K562 (cell line): ENCODE measurements around the gene CTNNBL1. TPM values are rescaled to one million over a fixed set of nuclear protein-coding genes. Genes with fewer than 3 reads are reported as not detected.

Source experiments
- DACH1 ChIP-seq: fragments of 450-650 bp; IDR thresholded peaks from 2 replicates; pipeline ENCODE4 v1.6.1; 2018; ENCODE audit not compliant: partially characterized antibody
- IRF2 ChIP-seq: sonication (generic); formaldehyde crosslinking; IDR thresholded peaks from 2 replicates; pipeline ENCODE4 v1.8.1; 2022; ENCODE audit warnings: mild to moderate bottlenecking, missing genetic modification reagents
- LCOR ChIP-seq: sonication (generic); formaldehyde crosslinking; IDR thresholded peaks from 2 replicates; pipeline ENCODE4 v1.8.0; 2022; ENCODE audit warnings: mild to moderate bottlenecking, missing genetic modification reagents
- NFIC ChIP-seq: fragments of 450-650 bp; IDR thresholded peaks from 2 replicates; pipeline ENCODE4 v1.6.1; 2017; ENCODE audit warnings: mild to moderate bottlenecking, inconsistent platforms
- RCOR1 ChIP-seq, 2 experiments: IDR thresholded peaks; 2 replicates each; pipeline ENCODE4 v1.6.1; 2012; ENCODE audit warnings: low read depth in 2 of 2, low read length in 2 of 2, borderline replicate concordance in 1 of 2, improper control_type of control experiment in 1 of 2
- RNF2 ChIP-seq: sonication (generic); IDR thresholded peaks from 2 replicates; pipeline ENCODE4 v1.6.1; 2016
- SAP30 ChIP-seq: fragments of 200-600 bp; sonication (generic); IDR thresholded peaks from 2 replicates; pipeline ENCODE4 v1.6.1; 2012; ENCODE audit warnings: borderline replicate concordance, low read depth, mild to moderate bottlenecking, moderate library complexity, low read length, control low read depth, inconsistent platforms; ENCODE audit not compliant: insufficient read depth, poor library complexity, severe bottlenecking
- SRSF1 ChIP-seq: fragments of 200-400 bp; formaldehyde crosslinking; IDR thresholded peaks from 2 replicates; pipeline ENCODE4 v1.6.1; 2017; ENCODE audit warnings: mild to moderate bottlenecking, low read depth, low read length, moderate library complexity
- TFAP4 ChIP-seq: sonication (generic); formaldehyde crosslinking; IDR thresholded peaks from 2 replicates; pipeline ENCODE4 v1.8.0; 2022; ENCODE audit warnings: missing genetic modification reagents, mild to moderate bottlenecking, moderate library complexity, borderline replicate concordance
- ZEB2 ChIP-seq: fragments of 450-650 bp; IDR thresholded peaks from 2 replicates; pipeline ENCODE4 v1.6.1; 2016
- ZNF124 ChIP-seq: sonication (generic); formaldehyde crosslinking; IDR thresholded peaks from 2 replicates; pipeline ENCODE4 v1.8.1; 2022; ENCODE audit warnings: missing genetic modification reagents
- ZNF324 ChIP-seq: fragments of 250-450 bp; sonication (Bioruptor Pico); IDR thresholded peaks from 2 replicates; pipeline ENCODE4 v1.4.0; 2020; ENCODE audit warnings: mild to moderate bottlenecking
- ZNF445 ChIP-seq: fragments of 250-450 bp; sonication (Bioruptor Pico); IDR thresholded peaks from 2 replicates; pipeline ENCODE4 v1.4.0; 2020; ENCODE audit warnings: low read depth, mild to moderate bottlenecking, moderate library complexity
- polyA plus RNA-seq, 8 experiments: library from polyadenylated mRNA; depleted of rRNA in 4 of 8; stranded (reverse) in 5 of 8; unstranded in 3 of 8; fragments of >200 nt; fragmentation: Nextera tagmentation in 2 of 8; fragmentation: Illumina TruSeq in 1 of 8; extraction: Ambion mirVana in 2 of 8; extraction: Trizol in 1 of 8; gene quantifications; 2 replicates each; pipeline versions ENCODE4 v1.2.1 to v1.2.3, GENCODE V29; 2011 to 2014; ENCODE audit warnings: inconsistent platforms in 1 of 8, missing spikeins in 1 of 8
- total RNA-seq, 7 experiments: library from RNA; depleted of rRNA in 6 of 7; stranded (reverse); fragments of >200 nt in 6 of 7; fragmentation: Illumina TruSeq in 2 of 7; extraction: Trizol in 2 of 7; gene quantifications; 2 replicates each; pipeline versions ENCODE4 v1.2.1 to v1.2.3, GENCODE V29; 2011 to 2021; ENCODE audit warnings: low replicate concordance in 1 of 7
- TF ChIP-seq, protein P1 (sequence below): fragments of 250-450 bp; sonication (Bioruptor Pico); IDR thresholded peaks from 2 replicates; pipeline ENCODE4 v1.5.1; 2021; ENCODE audit warnings: mild to moderate bottlenecking
- TF ChIP-seq, protein P2 (sequence below): fragments of 250-450 bp; sonication (Bioruptor Pico); IDR thresholded peaks from 2 replicates; pipeline ENCODE4 v1.4.0; 2020; ENCODE audit warnings: mild to moderate bottlenecking, moderate library complexity, borderline replicate concordance
- TF ChIP-seq, protein P3 (sequence below): fragments of 250-450 bp; sonication (Bioruptor Pico); IDR thresholded peaks from 2 replicates; pipeline ENCODE4 v1.5.0; 2021
- TF ChIP-seq, protein P4 (sequence below), 2 experiments: fragments of 450-650 bp in 1 of 2; IDR thresholded peaks; 2 replicates each; pipeline ENCODE4 v1.6.1; 2011 to 2017; ENCODE audit warnings: low read depth in 2 of 2, antibody characterized with exemption in 1 of 2, borderline replicate concordance in 1 of 2, low read length in 1 of 2, mild to moderate bottlenecking in 1 of 2, mixed read lengths in 1 of 2; ENCODE audit not compliant: control insufficient read depth in 1 of 2

Gene CTNNBL1
- total and polyA plus RNA-seq, 9 of the 15 experiments (the other 6 are each of a cell fraction or from before 2014, with no cell fraction given): 32.4 to 85.6 (median 43.6) TPM

GRCh38 chr20:37833221-37833896 is 139.5 kb downstream of the CTNNBL1 start (continued):
- TF ChIP-seq, protein P1, sequence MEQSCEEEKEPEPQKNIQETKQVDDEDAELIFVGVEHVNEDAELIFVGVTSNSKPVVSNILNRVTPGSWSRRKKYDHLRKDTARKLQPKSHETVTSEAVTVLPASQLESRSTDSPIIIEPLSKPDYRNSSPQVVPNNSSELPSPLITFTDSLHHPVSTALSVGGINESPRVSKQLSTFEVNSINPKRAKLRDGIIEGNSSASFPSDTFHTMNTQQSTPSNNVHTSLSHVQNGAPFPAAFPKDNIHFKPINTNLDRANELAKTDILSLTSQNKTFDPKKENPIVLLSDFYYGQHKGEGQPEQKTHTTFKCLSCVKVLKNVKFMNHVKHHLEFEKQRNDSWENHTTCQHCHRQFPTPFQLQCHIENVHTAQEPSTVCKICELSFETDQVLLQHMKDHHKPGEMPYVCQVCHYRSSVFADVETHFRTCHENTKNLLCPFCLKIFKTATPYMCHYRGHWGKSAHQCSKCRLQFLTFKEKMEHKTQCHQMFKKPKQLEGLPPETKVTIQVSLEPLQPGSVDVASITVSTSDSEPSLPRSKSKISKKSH: no peak
- TF ChIP-seq TFAP4 (CRISPR knock-in tag) (peak; percentile 81), SAP30 (no peak), ZEB2 (0 out of 2 replicates have a peak, but pooled peaks have one; percentile 19), RNF2 (no peak), SRSF1 (no peak), LCOR (CRISPR knock-in tag) (no peak), ZNF445 (CRISPR knock-in tag) (no peak), DACH1 (peak; percentile 61), ZNF324 (CRISPR knock-in tag) (no peak), NFIC (peak; percentile 65), IRF2 (CRISPR knock-in tag) (no peak), ZNF124 (CRISPR knock-in tag) (no peak), RCOR1 (IDR thresholded peaks at IDR 0.05; ENCODE audit: borderline replicate concordance in 1 of 2, low read depth in 2 of 2, low read length in 2 of 2) (peak in 1 of 2 experiments; percentile 68; a peak in 3 of 4 replicates)
- TF ChIP-seq, protein P2, sequence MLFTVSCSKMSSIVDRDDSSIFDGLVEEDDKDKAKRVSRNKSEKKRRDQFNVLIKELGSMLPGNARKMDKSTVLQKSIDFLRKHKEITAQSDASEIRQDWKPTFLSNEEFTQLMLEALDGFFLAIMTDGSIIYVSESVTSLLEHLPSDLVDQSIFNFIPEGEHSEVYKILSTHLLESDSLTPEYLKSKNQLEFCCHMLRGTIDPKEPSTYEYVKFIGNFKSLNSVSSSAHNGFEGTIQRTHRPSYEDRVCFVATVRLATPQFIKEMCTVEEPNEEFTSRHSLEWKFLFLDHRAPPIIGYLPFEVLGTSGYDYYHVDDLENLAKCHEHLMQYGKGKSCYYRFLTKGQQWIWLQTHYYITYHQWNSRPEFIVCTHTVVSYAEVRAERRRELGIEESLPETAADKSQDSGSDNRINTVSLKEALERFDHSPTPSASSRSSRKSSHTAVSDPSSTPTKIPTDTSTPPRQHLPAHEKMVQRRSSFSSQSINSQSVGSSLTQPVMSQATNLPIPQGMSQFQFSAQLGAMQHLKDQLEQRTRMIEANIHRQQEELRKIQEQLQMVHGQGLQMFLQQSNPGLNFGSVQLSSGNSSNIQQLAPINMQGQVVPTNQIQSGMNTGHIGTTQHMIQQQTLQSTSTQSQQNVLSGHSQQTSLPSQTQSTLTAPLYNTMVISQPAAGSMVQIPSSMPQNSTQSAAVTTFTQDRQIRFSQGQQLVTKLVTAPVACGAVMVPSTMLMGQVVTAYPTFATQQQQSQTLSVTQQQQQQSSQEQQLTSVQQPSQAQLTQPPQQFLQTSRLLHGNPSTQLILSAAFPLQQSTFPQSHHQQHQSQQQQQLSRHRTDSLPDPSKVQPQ (CRISPR knock-in tag): no peak
- TF ChIP-seq, protein P3, sequence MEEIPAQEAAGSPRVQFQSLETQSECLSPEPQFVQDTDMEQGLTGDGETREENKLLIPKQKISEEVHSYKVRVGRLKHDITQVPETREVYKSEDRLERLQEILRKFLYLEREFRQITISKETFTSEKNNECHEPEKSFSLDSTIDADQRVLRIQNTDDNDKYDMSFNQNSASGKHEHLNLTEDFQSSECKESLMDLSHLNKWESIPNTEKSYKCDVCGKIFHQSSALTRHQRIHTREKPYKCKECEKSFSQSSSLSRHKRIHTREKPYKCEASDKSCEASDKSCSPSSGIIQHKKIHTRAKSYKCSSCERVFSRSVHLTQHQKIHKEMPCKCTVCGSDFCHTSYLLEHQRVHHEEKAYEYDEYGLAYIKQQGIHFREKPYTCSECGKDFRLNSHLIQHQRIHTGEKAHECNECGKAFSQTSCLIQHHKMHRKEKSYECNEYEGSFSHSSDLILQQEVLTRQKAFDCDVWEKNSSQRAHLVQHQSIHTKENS (CRISPR knock-in tag): no peak
- TF ChIP-seq, protein P4, sequence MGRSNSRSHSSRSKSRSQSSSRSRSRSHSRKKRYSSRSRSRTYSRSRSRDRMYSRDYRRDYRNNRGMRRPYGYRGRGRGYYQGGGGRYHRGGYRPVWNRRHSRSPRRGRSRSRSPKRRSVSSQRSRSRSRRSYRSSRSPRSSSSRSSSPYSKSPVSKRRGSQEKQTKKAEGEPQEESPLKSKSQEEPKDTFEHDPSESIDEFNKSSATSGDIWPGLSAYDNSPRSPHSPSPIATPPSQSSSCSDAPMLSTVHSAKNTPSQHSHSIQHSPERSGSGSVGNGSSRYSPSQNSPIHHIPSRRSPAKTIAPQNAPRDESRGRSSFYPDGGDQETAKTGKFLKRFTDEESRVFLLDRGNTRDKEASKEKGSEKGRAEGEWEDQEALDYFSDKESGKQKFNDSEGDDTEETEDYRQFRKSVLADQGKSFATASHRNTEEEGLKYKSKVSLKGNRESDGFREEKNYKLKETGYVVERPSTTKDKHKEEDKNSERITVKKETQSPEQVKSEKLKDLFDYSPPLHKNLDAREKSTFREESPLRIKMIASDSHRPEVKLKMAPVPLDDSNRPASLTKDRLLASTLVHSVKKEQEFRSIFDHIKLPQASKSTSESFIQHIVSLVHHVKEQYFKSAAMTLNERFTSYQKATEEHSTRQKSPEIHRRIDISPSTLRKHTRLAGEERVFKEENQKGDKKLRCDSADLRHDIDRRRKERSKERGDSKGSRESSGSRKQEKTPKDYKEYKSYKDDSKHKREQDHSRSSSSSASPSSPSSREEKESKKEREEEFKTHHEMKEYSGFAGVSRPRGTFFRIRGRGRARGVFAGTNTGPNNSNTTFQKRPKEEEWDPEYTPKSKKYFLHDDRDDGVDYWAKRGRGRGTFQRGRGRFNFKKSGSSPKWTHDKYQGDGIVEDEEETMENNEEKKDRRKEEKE (IDR thresholded peaks at IDR 0.05; ENCODE audit: borderline replicate concordance in 1 of 2, control insufficient read depth in 1 of 2, low read depth in 2 of 2, low read length in 1 of 2): no peak
